CD4-positive, alpha-beta T cell treated with Interleukin-6 for 4 hours (primary cell): ENCODE data around the gene CDKL2.
"Not testable (repeated sequence)": the region's sequence is repeated elsewhere in the genome, so short reads cannot be mapped to it uniquely, and the experiment has no call there.

Experiments
- DNase-seq: peaks from one replicate; pipeline ENCODE4 v3.0.0-alpha.2; 2020; ENCODE audit warnings: mixed read lengths

The CDKL2 gene

DNA sequence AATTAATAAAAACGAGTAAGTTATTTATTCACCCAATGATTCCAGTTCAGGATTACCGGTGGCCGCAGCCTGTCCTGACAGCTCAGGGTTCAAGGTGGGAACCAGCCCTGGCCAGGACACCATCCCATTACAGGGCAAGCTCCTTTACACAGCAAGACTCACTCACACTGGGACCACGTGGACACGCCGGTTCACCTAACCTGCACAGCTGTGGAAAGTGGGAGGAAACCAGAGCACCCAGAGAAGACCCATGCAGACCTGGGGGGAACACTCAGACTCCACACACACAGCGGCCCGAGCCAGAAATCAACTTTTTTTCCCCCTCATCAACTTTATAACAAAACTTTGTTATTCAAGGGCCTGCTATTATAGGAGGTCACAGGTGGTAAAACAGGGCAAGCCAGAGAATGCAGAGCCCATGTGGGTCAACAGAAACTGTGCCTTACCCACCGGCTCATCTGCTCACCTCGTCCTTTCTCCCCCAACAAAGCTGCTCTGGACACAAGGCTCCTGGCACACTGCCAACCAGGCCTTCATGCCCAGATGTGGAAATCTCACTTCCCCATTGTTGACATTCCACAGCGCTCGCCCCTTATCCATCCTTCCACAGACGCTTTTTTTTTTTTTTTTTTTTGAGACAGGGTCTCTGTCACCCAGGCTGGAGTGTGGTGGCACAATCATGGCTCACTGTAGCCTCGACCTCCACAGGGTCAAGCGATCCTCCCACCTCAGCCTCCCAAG, 82.5 kb downstream of the CDKL2 start:
- no peak for DNase-seq

DNA sequence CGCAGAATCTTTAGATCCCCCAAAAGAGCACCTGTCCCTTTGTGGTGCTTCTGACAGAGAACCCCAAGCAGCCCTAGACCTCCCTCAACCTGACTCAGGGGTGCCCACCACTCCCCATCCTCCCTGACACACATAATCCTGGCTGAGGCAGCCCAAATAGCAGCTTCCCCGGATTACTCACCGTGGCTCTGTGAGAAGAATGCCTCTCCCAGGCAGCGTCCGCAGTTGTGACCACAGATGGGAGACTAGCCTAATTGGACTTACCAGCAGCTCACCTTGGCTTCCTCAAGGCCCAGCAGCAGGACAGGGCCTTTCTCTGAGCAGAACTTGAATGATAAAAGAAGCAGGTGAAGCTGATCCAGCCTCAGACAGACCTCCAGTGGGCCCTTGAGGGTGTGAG, 84.8 kb downstream of the CDKL2 start:
- DNase-seq: no peak

DNA sequence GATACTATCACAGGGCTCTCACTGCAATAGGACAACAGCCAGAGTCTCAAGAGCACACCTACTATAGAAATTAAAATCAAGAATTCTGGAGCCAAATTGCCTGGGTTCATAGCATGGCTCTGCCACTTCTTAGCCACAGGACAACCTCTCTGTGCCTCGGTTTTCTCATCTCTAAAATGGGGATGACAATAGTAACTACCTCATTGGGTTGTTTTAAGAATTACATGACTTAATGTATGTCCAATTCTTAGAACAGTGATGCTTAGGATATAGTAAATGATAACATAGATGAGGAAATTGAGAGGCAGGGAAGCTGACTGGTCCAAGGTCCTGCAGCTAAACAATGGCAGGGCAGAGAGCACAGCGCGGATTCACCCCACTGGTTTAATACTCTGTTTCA, 85.5 kb downstream of the CDKL2 start:
- DNase-seq: no peak

DNA sequence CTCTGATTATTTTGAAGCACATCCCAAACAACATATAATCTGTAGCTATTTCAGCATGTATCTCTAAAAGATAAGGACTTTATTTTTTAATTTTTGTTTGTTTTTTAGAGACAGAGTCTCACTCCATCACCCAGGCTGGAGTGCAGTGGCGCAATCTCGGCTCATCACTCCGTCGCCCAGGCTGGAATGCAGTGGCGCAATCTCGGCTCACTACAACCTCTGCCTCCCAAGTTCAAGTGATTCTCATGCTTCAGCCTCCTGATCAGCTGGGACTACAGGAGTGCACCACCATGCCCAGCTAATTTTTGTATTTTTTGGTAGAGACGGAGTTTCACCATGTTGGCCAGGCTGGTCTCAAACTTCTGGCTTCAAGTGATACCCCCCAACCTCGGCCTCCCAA, 86.1 kb downstream of the CDKL2 start:
- DNase-seq: not testable (repeated sequence)

DNA sequence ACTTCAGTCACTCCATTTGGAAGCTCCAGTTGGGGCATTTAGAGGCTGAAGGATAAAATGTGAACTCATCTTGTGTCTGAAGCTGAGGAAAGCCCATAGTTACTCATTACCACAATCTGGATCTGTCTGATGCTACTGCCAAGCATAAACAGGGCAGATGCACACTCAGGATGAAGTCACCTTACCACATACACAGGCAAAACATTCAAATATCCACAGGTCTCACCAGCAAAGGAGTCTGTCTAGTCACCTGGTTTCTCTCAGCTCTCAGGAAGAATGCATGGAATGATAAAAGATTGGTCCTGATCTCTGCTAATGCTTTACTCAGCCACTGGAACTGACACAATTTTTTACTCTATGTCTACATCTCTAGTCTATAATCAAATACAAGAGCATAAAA, 87.5 kb downstream of the CDKL2 start:
- DNase-seq: no peak

DNA sequence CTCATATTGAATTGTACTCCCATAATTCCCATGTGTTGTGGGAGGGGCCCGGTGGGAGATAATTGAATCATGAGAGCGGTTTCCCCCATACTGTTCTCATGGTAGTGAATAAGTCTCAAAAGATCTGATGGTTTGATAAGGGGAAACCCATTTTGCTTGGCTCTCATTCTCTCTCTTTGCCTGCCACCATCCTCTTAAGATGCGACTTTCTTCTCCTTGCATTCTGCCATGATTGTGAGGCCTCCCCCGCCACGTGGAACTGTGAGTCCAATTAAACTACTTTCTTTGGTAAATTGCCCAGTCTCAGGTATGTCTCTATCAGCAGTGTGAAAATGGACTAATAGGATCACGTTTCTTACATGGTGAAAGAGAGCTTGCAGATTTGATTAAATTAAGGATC, 93.0 kb downstream of the CDKL2 start:
- not testable (repeated sequence) for DNase-seq

DNA sequence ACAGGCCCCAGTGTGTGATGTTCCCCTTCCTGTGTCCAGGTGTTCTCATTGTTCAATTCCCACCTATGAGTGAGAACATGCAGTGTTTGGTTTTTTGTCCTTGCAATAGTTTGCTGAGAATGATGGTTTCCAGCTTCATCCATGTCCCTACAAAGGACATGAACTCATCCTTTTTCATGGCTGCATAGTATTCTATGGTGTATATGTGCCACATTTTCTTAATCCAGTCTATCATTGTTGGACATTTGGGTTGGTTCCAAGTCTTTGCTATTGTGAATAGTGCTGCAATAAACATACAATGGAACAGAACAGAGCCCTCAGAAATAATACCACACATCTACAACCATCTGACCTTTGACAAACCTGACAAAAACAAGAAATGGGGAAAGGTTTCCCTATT, 96.4 kb downstream of the CDKL2 start:
- not testable (repeated sequence) for DNase-seq

DNA sequence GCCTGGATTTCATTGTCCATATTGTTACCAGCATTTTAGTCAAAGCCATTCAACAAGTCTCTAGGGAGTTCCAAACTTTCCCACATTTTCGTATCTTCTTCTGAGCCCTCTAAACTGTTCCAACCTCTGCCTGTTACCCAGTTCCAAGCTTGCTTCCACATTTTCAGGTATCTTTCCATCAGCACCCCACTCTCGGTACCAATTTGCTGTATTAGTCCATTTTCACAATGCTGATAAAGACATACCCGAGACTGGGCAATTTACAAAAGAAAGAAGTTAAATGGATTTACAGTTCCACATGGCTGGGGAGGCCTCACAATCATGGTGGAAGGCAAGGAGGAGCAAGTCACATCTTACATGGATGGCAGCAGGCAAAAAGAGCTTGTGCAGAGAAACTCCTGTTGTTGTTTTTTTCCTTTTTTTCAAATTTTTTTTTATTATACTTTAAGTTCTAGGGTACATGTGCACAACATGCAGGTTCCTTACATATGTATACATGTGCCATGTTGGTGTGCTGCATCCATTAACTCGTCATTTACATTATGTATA, 96.9 kb downstream of the CDKL2 start:
- not testable (repeated sequence) for DNase-seq

DNA sequence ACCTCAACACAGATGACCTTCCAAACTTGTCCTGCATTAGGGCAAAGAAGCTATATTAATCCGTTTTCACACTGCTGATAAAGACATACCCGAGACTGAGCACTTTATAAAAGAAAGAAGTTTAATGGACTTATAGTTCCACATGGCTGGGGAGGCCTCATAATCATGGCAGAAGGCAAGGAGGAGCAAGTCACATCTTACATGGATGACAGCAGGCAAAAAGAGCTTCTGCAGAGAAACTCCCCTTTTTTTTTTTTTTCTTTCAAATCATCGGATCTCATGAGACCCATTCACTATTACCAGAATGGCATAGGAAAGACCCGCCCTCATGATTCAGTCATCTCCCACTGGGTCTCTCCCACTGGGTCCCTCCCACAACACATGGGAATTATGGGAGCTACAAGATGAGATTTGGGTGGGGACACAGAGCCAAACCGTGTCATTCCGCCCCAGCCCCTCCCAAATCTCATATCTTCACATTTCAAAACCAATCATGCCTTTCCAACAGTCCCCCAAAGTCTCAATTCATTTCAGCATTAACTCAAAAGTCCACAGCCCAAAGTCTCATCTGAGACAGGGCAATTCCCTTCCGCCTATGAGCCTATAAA, 98.7 kb downstream of the CDKL2 start:
- DNase-seq: not testable (repeated sequence)

DNA sequence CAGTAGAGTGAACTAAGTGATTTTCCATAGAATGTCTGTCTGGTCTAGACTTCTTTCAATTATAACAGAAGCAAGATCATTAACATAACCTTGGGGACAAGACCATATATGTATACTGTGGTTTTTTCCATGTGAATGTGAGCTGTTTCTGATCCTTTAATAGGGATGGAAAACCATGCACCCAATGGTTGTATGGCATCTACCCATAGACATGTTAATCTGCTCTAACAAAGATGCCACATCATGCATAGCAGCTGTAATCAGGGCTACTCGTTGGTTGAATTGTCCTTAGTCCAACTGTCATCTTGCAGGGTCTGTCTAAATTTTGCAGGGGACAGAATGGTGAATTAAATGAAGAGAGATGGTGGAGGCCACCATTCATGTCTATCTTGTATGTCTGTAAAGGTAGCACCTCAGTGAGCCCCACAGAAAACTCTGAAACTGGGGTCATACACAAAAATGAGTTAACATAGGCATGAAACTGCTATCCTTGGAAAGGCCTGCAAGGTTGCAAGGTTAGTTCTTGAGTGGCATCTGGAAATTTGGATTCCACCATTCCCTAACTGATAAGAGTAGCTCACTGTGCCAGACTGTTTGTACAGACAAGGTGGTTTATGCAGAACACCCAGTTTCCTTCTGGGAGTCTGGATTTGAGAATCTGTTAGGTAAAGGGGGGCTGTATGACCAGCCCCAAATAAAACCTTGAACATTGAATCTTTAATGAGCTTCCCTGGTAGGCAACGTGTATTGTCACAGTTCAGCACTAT, 99.6 kb downstream of the CDKL2 start:
- DNase-seq: no peak
